NT2/D1 (cell line): ENCODE measurements around the gene FAM13A.

ENCODE experiments used
- DNase-seq: peaks from one replicate; pipeline ENCODE4 v3.0.0-alpha.2; 2011; ENCODE audit warnings: low read depth, low spot score
- H3K27me3 ChIP-seq: 2 replicates; pipeline ENCODE4 v1.6.0; 2011; ENCODE audit warnings: mild to moderate bottlenecking; ENCODE audit not compliant: insufficient read length, insufficient read depth
- H3K36me3 ChIP-seq: 2 replicates; pipeline ENCODE4 v1.6.1; 2011; ENCODE audit warnings: mild to moderate bottlenecking, low read length, mixed read lengths; ENCODE audit not compliant: insufficient read depth, insufficient read length
- H3K4me1 ChIP-seq: 2 replicates; pipeline ENCODE4 v1.5.1; 2011; ENCODE audit not compliant: insufficient read depth, insufficient read length
- H3K4me3 ChIP-seq: 2 replicates; pipeline ENCODE4 v1.5.1; 2011; ENCODE audit warnings: low read depth; ENCODE audit not compliant: insufficient read length
- H3K9ac ChIP-seq: 2 replicates; pipeline ENCODE4 v1.6.0; 2011; ENCODE audit warnings: low read depth; ENCODE audit not compliant: insufficient read length
- H3K9me3 ChIP-seq: 2 replicates; pipeline ENCODE4 v1.5.1; 2011; ENCODE audit warnings: mild to moderate bottlenecking, low read length; ENCODE audit not compliant: insufficient read depth
- SUZ12 ChIP-seq: IDR thresholded peaks from 2 replicates; pipeline ENCODE4 v1.6.1; 2011; ENCODE audit not compliant: insufficient read length, insufficient read depth; ENCODE audit errors: extremely low read depth
- YY1 ChIP-seq: IDR thresholded peaks from 2 replicates; pipeline ENCODE4 v1.6.1; 2011; ENCODE audit not compliant: insufficient read length, insufficient read depth
- ZNF274 ChIP-seq: IDR thresholded peaks from 2 replicates; pipeline ENCODE4 v1.6.1; 2011; ENCODE audit warnings: mild to moderate bottlenecking, low read depth, low read length

FAM13A gene

GRCh38 chr4:88796545-88796944 lies 260.4 kb downstream of the FAM13A start:
- Histone ChIP-seq H3K4me3 (no peak overlapping the region), H3K9me3 (no peaks in the 10 kb centered on the region), H3K27me3 (no peaks in the 10 kb centered on the region), H3K9ac (no peak overlapping the region), H3K4me1 (no peaks in the 10 kb centered on the region), H3K36me3 (no peaks in the 10 kb centered on the region)
- TF ChIP-seq SUZ12, result no peak
- no peak for TF ChIP-seq YY1
- TF ChIP-seq ZNF274, result no peak
- DNase-seq, result no peak

GRCh38 chr4:88794952-88795351 lies 262.0 kb downstream of the FAM13A start:
- TF ChIP-seq ZNF274, result no peak
- TF ChIP-seq SUZ12, result no peak
- Histone ChIP-seq H3K4me1 (no peaks in the 10 kb centered on the region), H3K36me3 (no peaks in the 10 kb centered on the region), H3K27me3 (no peaks in the 10 kb centered on the region), H3K9me3 (no peaks in the 10 kb centered on the region), H3K4me3 (no peak overlapping the region), H3K9ac (no peak overlapping the region)
- DNase-seq, result no peak

- no peak for DNase-seq
- Histone ChIP-seq H3K36me3 (no peaks in the 10 kb centered on the region), H3K9ac (no peak overlapping the region), H3K27me3 (no peaks in the 10 kb centered on the region), H3K4me3 (no peak overlapping the region), H3K4me1 (no peaks in the 10 kb centered on the region), H3K9me3 (no peaks in the 10 kb centered on the region)
- TF ChIP-seq YY1 (no peak), SUZ12 (no peak), ZNF274 (no peak)
Observed at GRCh38 chr4:88794087-88794690, 262.8 kb downstream of the FAM13A start.

- no peaks in the 10 kb centered on the region for H3K36me3 ChIP-seq
- TF ChIP-seq YY1, result no peak
- no peak for TF ChIP-seq ZNF274
- no peak for TF ChIP-seq SUZ12
- no peak overlapping the region for H3K9ac ChIP-seq
- no peaks in the 10 kb centered on the region for H3K9me3 ChIP-seq
- DNase-seq, result no peak
- no peaks in the 10 kb centered on the region for H3K4me1 ChIP-seq
- no peaks in the 10 kb centered on the region for H3K27me3 ChIP-seq
- no peak overlapping the region for H3K4me3 ChIP-seq
Observed at GRCh38 chr4:88793475-88793874, 263.5 kb downstream of the FAM13A start.

- DNase-seq, result no peak
- Histone ChIP-seq H3K9me3 (no peaks in the 10 kb centered on the region), H3K4me3 (no peak overlapping the region), H3K36me3 (no peaks in the 10 kb centered on the region), H3K4me1 (no peaks in the 10 kb centered on the region), H3K27me3 (no peaks in the 10 kb centered on the region), H3K9ac (no peak overlapping the region)
- TF ChIP-seq ZNF274 (no peak), YY1 (no peak), SUZ12 (no peak)
Observed at GRCh38 chr4:88792821-88793220, 264.2 kb downstream of the FAM13A start.

GRCh38 chr4:88792268-88792781 lies 264.7 kb downstream of the FAM13A start:
- DNase-seq, result no peak
- Histone ChIP-seq H3K36me3 (peaks cover 4% of the 10 kb centered on the region), H3K9ac (no peak overlapping the region), H3K4me3 (no peak overlapping the region), H3K4me1 (no peaks in the 10 kb centered on the region), H3K27me3 (no peaks in the 10 kb centered on the region), H3K9me3 (no peaks in the 10 kb centered on the region)
- no peak for TF ChIP-seq ZNF274

- Histone ChIP-seq H3K4me1 (no peaks in the 10 kb centered on the region), H3K4me3 (no peak overlapping the region), H3K9me3 (no peaks in the 10 kb centered on the region), H3K9ac (no peak overlapping the region), H3K27me3 (no peaks in the 10 kb centered on the region), H3K36me3 (peaks cover 6% of the 10 kb centered on the region)
- DNase-seq, result no peak
- TF ChIP-seq SUZ12 (no peak), YY1 (no peak), ZNF274 (no peak)
Observed at GRCh38 chr4:88791274-88791673, 265.7 kb downstream of the FAM13A start.
